Calu3 (cell line): ENCODE measurements around the gene PGM2L1. TPM values are rescaled to one million over a fixed set of nuclear protein-coding genes. Genes with fewer than 3 reads are reported as not detected.
A peak's percentile ranks its signal among the peaks of the same experiment; 100 is the strongest.

Experiments used
- BruUV-seq: library from RNA; stranded (reverse); fragments of 400-500 nt; replicated peaks from 2 replicates; lab custom pipeline; 2021; lab: Mats Ljungman, UMichigan
- CTCF ChIA-PET: fragments of 300-600 bp; sonication (Branson Sonifier 250); formaldehyde crosslinking; loops from one replicate; lab custom pipeline; 2022; ENCODE audit warnings: antibody characterized with exemption; lab: Charles Lee
- DNase-seq: peaks from one replicate; pipeline ENCODE4 v3.0.0; 2022
- H3K27ac Mint-ChIP-seq: one replicate; pipeline ENCODE4 v1.8.0; 2022; ENCODE audit warnings: mixed read lengths; ENCODE audit not compliant: unreplicated experiment
- H3K27me3 Mint-ChIP-seq: one replicate; pipeline ENCODE4 v1.8.0; 2022; ENCODE audit warnings: mixed read lengths; ENCODE audit not compliant: unreplicated experiment
- H3K36me3 Mint-ChIP-seq: one replicate; pipeline ENCODE4 v1.8.0; 2022; ENCODE audit warnings: mild to moderate bottlenecking, moderate library complexity, mixed read lengths; ENCODE audit not compliant: insufficient read depth, unreplicated experiment
- H3K4me1 Mint-ChIP-seq: one replicate; pipeline ENCODE4 v1.8.0; 2022; ENCODE audit warnings: mild to moderate bottlenecking, low read depth, mixed read lengths; ENCODE audit not compliant: unreplicated experiment
- H3K4me3 Mint-ChIP-seq: one replicate; pipeline ENCODE4 v1.8.0; 2022; ENCODE audit warnings: mild to moderate bottlenecking, low read depth, moderate library complexity, mixed read lengths; ENCODE audit not compliant: unreplicated experiment
- H3K9me3 Mint-ChIP-seq: one replicate; pipeline ENCODE4 v1.8.0; 2022; ENCODE audit warnings: low read depth, mixed read lengths; ENCODE audit not compliant: unreplicated experiment
- intact Hi-C: fragments of 100-400 bp; cut with micrococcal nuclease; formaldehyde crosslinking; loops from one replicate; pipeline ENCODE4 v1.10.0; 2022; ENCODE audit not compliant: unreplicated experiment
- total RNA-seq: library from RNA; stranded (reverse); gene quantifications from 2 replicates; pipeline ENCODE4 v1.2.3, GENCODE V29; 2022
- TF ChIP-seq, protein P1 (sequence below): fragments of 200-600 bp; IDR thresholded peaks from one replicate; pipeline ENCODE4 v1.8.0; 2022; ENCODE audit warnings: antibody characterized with exemption; ENCODE audit not compliant: unreplicated experiment

Gene PGM2L1
- total RNA-seq, 1 experiment from 2014 or later = 7.2 TPM

- no peaks in the 10 kb centered on the region for H3K27me3 Mint-ChIP-seq
- CTCF ChIA-PET = no interaction called here
- H3K9me3 Mint-ChIP-seq = no peaks in the 10 kb centered on the region
- peaks cover 19% of the 10 kb centered on the region for H3K36me3 Mint-ChIP-seq
- no peak for DNase-seq
- no peak overlapping the region for H3K27ac Mint-ChIP-seq
- no TSS peak for BruUV-seq
- H3K4me3 Mint-ChIP-seq = no peak overlapping the region
- intact Hi-C loops = no loop called here
- TF ChIP-seq, protein P1, sequence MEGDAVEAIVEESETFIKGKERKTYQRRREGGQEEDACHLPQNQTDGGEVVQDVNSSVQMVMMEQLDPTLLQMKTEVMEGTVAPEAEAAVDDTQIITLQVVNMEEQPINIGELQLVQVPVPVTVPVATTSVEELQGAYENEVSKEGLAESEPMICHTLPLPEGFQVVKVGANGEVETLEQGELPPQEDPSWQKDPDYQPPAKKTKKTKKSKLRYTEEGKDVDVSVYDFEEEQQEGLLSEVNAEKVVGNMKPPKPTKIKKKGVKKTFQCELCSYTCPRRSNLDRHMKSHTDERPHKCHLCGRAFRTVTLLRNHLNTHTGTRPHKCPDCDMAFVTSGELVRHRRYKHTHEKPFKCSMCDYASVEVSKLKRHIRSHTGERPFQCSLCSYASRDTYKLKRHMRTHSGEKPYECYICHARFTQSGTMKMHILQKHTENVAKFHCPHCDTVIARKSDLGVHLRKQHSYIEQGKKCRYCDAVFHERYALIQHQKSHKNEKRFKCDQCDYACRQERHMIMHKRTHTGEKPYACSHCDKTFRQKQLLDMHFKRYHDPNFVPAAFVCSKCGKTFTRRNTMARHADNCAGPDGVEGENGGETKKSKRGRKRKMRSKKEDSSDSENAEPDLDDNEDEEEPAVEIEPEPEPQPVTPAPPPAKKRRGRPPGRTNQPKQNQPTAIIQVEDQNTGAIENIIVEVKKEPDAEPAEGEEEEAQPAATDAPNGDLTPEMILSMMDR = no peak
- peaks cover 9% of the 10 kb centered on the region for H3K4me1 Mint-ChIP-seq
Observed at GRCh38 chr11:74400606-74401005, 2.4 kb upstream of the PGM2L1 start.

GRCh38 chr11:74397501-74398243 is 561 bp downstream of the PGM2L1 start:
- Mint-ChIP-seq H3K4me1 (peaks cover 9% of the 10 kb centered on the region), H3K9me3 (no peaks in the 10 kb centered on the region), H3K27ac (peak overlapping the region; percentile 40), H3K27me3 (no peaks in the 10 kb centered on the region), H3K36me3 (peaks cover 19% of the 10 kb centered on the region), H3K4me3 (peak overlapping the region; percentile 97)
- DNase-seq = peak; percentile 43
- intact Hi-C loops = no loop called here
- TF ChIP-seq, protein P1 = no peak
- no TSS peak for BruUV-seq
- CTCF ChIA-PET = interaction anchor here (0.9 to 1.9 kb wide), 3 partner anchors 9 to 984 kb away, joined by 4 to 5 read pairs (median 5); no protein-coding TSS in a partner anchor

GRCh38 chr11:74392256-74392655 is 6.0 kb downstream of the PGM2L1 start:
- no peak for DNase-seq
- TF ChIP-seq, protein P1 = no peak
- intact Hi-C loops = no loop called here
- H3K27me3 Mint-ChIP-seq = no peaks in the 10 kb centered on the region
- CTCF ChIA-PET = no interaction called here
- H3K27ac Mint-ChIP-seq = no peak overlapping the region
- peaks cover 13% of the 10 kb centered on the region for H3K4me1 Mint-ChIP-seq
- H3K36me3 Mint-ChIP-seq = peaks cover 1% of the 10 kb centered on the region
- H3K4me3 Mint-ChIP-seq = no peak overlapping the region
- H3K9me3 Mint-ChIP-seq = no peaks in the 10 kb centered on the region
- BruUV-seq = no TSS peak

GRCh38 chr11:74391193-74391592 is 7.0 kb downstream of the PGM2L1 start:
- DNase-seq = no peak
- Mint-ChIP-seq H3K36me3 (no peaks in the 10 kb centered on the region), H3K4me3 (no peak overlapping the region), H3K9me3 (no peaks in the 10 kb centered on the region), H3K4me1 (peaks cover 13% of the 10 kb centered on the region), H3K27ac (no peak overlapping the region), H3K27me3 (no peaks in the 10 kb centered on the region)
- no TSS peak for BruUV-seq
- TF ChIP-seq, protein P1 = no peak
- CTCF ChIA-PET = interaction anchor here (1.0 kb wide), 1 partner anchor 58 kb away, joined by 5 read pairs; no protein-coding TSS in a partner anchor
- intact Hi-C loops = no loop called here
